Cardiac septum (tissue), 1 donor: ENCODE measurements around the gene METTL21C. TPM values are rescaled to one million over a fixed set of nuclear protein-coding genes. Genes with fewer than 3 reads are reported as not detected.

ENCODE experiments used
- DNase-seq: peaks from one replicate; pipeline ENCODE4 v3.0.0-alpha.2; 2020; ENCODE audit warnings: low spot score
- intact Hi-C: fragments of 100-400 bp; cut with DNase I; formaldehyde crosslinking; loops from one replicate; pipeline ENCODE4 v1.14.0; 2022
- total RNA-seq: library from RNA; stranded (reverse); fragmentation: NEBNext Ultra II Directional; extraction: Animal tissue kit (Norgen Biotek cat#: 25700); gene quantifications from one replicate; pipeline ENCODE4 v1.2.1, GENCODE V29; 2021
- donor health status: DM: no; HTN: no; CAD: no.

The METTL21C gene
- total RNA-seq, 1 donor from 2014 or later: not detected

- no peak for DNase-seq
- intact Hi-C loops: no loop called here
These were observed 4.7 kb upstream of the METTL21C start for GRCh38 chr13:102699504-102699903.

DNA sequence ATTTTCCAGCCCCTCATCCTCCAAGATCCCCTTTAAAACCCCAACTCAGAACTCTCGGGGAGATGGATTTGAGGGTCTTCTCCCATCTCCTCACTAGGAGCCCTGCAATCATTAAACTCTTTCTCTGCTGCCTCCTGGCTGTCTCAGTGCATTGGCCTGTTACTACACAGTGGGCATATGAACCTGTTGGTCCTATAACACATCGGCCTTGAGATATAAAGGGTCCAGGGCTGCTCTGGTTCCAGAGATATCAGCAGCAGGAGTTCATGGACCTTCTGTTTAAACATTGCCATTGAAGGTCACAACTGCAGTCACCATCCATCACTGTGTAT is 3.8 kb upstream of the METTL21C start:
- intact Hi-C loops: no loop called here
- no peak for DNase-seq

GRCh38 chr13:102697929-102698648 is 3.2 kb upstream of the METTL21C start:
- intact Hi-C loops: no loop called here
- no peak for DNase-seq

DNA sequence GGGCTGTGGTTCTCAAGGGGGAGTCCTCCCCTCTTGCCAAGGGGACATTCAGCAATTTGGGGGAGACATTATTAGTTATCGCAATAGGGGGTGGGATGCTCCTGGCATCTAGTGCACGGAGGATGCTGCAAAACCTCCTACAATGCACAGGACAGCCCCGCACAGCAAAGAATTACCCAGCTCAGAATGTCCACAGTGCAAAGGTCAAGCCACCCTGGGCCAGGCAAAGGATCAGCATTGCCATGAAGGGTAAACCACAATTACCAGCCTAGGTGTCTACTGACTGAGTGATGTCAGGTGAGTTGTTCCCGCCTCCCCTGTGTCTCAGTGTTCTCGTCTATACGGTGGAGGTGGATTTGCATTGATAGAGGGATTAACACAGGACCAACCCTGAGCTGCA is 2.4 kb upstream of the METTL21C start:
- intact Hi-C loops: no loop called here
- no peak for DNase-seq

- intact Hi-C loops: no loop called here
- DNase-seq: no peak
These were observed 1.6 kb upstream of the METTL21C start for GRCh38 chr13:102696465-102696864.

DNA sequence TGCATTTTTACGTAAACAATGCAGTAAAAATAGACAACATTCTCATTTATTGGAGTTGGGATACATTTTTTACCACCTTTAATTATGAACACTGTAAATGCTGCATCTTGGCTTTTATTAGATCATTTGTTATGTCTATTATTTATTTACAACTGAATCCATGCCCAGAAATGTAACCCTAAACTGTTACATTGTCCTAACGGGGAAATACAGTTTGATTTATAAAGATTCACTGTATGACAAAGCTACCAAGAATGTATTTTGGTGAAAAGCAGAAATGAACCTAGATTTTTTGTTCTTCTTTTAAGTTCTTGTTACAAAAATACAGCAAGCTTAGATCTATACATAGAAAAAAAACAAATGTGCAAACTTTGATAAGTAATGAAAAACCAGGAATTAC is 1.1 kb downstream of the METTL21C start:
- no peak for DNase-seq
- intact Hi-C loops: no loop called here

- no peak for DNase-seq
- intact Hi-C loops: no loop called here
These were observed 1.6 kb downstream of the METTL21C start for GRCh38 chr13:102693250-102693649.

DNA sequence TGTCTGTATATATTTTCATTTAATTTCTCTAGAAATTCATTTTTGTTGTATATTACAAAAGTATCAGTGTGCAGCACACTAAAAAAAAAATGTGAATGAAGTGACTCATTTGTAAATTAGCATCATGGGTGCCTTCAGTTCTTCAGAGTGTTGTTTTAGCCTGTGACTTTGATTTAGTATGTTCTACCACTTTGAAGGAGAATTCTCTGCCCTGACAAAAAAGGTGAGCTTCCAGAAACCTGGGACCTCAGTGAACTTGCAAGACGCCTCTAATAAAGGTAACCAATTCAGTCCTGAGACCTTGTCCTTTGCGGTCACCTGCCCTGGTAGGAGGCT is 2.4 kb downstream of the METTL21C start:
- DNase-seq: no peak
- intact Hi-C loops: no loop called here

- intact Hi-C loops: no loop called here
- no peak for DNase-seq
These were observed 4.0 kb downstream of the METTL21C start for GRCh38 chr13:102690883-102691282.

DNA sequence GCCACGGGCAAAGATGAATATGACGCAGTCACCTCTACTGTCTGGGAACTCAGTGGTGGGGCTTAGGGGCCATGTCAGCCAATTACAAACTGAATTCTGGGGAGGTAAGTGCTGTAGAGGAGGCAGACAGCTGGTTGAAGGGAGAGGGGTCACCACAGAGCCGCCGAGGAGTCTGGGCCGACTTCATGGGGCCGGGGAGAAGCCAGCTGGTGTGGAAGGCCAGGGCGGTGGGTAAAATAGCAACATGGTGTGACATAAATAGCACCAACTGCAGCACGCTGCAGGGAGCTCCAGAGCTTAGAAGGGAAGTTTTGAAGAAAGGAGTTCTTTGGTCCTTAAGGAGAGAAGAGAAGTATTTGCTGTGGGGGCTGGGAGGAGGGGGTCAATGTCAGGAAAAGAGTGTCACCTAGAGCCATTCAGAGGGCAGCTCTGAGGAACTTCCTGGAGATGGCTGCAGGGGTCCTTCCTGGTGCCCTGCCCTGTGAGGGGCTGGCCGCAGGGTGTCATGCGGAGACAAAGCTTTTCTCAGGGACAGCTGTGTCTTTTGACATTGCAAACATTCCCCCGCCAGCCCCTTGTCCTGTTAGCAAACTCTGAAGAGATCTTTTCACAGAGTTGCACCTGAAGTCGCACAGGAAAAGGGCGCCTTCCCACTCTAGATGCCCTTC is 6.4 kb downstream of the METTL21C start:
- intact Hi-C loops: no loop called here
- DNase-seq: no peak

DNA sequence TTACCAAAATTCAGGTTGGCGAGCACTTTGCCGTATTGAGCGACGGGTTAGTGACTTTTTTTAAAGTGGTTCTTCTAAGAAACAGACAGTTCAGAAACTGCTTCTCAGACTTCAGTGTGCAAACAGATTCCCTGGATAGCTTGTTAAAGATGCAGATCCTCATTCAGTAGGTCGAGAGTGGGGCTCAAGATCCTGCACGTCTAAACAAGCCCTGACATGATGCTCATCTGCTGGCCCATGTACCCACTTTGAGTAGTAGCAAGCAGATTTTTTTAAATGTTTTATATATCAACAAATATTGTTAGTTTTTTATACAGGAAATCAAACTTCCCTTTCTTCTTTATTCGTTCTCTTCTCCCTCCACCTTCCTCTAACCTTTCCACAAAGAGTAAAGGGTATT is 7.3 kb downstream of the METTL21C start:
- intact Hi-C loops: no loop called here
- DNase-seq: no peak

DNA sequence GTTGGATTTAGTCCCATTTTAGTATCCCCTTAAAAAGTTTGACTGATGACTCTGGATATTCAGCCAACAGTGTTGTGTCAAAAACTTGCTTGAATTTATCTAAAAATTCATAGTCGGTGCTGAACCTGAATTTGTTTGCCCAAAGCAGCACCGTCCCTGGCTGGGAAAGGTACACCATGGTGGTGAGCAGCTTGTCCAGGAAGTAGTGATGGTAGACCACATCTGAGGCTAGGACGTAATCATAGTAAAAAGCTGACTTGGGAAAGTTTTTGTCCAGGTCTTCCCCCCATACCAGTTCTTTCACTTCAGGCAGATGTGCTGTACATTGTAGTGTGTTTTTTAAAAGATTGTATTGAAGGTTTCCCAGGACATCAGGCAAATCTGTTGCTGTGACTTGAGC is 8.8 kb downstream of the METTL21C start:
- intact Hi-C loops: no loop called here
- DNase-seq: no peak

DNA sequence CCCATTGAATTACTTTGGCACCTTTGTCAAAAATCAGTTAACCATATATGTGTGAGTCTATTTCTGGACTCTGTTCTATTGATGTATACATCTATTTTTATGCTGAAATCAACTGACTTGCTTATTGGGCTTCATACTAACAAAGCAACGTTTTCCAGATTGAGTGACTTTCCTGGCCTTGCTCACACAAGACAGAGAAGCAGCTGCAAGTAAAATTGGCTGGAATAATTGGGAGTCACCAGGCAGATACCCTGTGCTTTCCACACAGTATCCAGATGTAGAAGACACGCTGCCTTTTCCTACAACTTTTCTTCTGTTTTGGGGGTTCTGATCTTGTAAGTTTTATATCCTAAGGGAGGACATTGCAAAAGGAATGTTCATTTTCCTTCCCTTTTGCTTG is 11.2 kb downstream of the METTL21C start:
- intact Hi-C loops: no loop called here
- no peak for DNase-seq

GRCh38 chr13:102682727-102683126 is 12.1 kb downstream of the METTL21C start:
- DNase-seq: no peak
- intact Hi-C loops: no loop called here

DNA sequence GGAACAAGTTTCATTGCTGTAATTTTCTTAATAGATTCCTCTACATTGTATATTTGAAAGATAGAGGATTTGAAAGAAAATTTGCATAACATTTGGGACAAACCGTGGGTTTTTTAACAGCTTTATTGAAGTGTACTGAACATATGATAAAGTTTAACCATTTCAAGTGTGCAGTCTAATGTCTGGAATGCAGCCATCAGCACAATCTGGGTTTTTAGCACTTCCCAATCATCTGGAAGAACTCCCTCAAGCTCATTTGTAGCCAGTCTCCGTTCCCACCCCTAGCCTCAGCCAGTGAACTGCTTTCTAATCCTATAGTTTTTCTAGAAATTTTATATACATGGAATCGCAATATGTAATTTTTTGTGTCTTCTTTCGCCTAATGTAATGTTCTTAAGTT is 12.6 kb downstream of the METTL21C start:
- no peak for DNase-seq
- intact Hi-C loops: no loop called here

DNA sequence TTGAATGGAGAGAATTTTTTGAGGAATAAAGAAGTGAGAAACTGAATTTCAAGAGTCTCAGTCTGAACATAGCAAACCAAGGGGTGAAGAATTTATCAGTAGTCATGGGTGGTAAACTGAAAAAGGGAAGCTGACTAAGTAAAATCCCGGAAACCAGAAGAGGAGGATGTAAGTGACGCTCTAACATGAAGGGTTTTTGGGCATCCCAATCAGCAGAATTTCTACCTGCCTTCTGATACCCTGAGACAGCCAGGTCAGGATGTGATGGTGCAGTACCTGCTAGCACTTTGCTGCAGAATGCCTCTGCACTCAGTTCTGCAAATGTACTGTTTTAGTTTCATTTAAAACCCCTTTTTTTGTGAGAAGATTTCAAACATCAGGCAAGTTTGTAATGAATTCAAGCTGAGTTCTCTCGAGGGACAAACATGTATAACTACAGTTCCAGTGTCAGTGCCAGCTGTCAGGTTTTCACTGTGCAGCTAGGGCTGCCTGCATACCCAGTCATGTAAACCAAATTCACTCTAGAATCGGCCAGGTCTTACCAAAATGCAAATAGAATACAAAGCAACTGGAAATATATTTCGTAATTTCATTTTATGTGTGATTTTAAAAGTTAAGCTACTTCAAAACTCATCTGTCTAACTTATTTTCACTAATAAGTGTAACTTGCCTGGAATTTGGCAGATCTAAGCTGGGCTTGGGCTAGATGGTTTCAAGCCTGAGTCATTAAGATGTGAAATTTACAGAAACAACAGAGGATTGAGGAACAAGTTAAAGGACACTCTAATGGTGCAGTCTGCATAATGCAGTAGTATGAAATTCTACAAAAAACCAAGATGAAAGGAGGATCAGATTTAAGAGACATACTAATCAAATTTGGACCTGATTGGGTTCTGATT is 13.8 kb downstream of the METTL21C start:
- intact Hi-C loops: no loop called here
- no peak for DNase-seq

- DNase-seq: no peak
- intact Hi-C loops: no loop called here
These were observed 14.6 kb downstream of the METTL21C start for GRCh38 chr13:102680133-102680717.

DNA sequence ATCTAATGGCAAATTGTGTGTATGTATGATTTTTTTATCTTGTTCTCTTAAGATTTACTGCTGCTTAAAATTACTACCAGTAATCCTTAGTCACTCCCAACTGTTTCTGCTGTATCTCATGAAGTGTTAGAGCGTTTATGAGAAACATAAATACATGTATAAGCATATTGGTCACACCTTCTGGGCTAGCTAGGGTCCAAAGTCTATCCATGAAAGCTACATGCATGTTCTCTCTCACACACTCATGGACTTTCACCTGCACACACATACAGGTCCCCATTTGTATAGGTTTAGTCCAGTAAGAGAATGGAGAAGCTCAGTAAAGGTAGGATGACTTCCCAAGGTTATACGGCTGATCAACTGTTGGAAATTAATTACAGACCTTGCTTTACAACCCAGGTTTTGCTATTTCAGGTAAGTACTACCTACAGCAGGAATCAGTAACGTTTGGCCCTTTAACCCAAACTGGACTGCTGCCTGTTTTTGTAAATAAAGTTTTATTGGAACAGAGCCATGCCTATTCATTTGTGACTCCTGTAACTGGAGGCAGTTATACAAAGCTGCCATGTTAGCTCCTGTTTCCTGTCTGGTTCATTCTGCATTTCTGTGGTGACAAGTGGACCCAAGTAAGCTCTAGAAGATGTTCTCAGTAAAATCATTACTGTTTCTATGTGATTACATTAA is 15.3 kb downstream of the METTL21C start:
- DNase-seq: no peak
- intact Hi-C loops: no loop called here

GRCh38 chr13:102678339-102679107 is 16.3 kb downstream of the METTL21C start:
- DNase-seq: no peak
- intact Hi-C loops: no loop called here
